ENCODE measurements around the gene C20orf204. TPM values are rescaled to one million over a fixed set of nuclear protein-coding genes. Genes with fewer than 3 reads are reported as not detected.
A peak's percentile ranks its signal among the peaks of the same experiment; 100 is the strongest.

Gene C20orf204
- total RNA-seq, 3 donors from 2014 or later (not counting 1 experiment from before 2014, with no cell fraction given): 4.3 to 5.5 (median 5.3) TPM

- WGBS (ENCODE audit: insufficient coverage): under 1% methylated on average over 73 of the region's 73 CpGs
- peaks cover 26 to 61% of the 10 kb centered on the region in 2 donors for H3K4me1 Mint-ChIP-seq
Measured at GRCh38 chr20:64079273-64080012, 43.5 kb downstream of the C20orf204 start, which contains the start of gene RGS19. TSS of gene RGS19 (minus strand) at chr20:64079518. CDS start at chr20:64076886, 2,632 bp downstream.

DNA sequence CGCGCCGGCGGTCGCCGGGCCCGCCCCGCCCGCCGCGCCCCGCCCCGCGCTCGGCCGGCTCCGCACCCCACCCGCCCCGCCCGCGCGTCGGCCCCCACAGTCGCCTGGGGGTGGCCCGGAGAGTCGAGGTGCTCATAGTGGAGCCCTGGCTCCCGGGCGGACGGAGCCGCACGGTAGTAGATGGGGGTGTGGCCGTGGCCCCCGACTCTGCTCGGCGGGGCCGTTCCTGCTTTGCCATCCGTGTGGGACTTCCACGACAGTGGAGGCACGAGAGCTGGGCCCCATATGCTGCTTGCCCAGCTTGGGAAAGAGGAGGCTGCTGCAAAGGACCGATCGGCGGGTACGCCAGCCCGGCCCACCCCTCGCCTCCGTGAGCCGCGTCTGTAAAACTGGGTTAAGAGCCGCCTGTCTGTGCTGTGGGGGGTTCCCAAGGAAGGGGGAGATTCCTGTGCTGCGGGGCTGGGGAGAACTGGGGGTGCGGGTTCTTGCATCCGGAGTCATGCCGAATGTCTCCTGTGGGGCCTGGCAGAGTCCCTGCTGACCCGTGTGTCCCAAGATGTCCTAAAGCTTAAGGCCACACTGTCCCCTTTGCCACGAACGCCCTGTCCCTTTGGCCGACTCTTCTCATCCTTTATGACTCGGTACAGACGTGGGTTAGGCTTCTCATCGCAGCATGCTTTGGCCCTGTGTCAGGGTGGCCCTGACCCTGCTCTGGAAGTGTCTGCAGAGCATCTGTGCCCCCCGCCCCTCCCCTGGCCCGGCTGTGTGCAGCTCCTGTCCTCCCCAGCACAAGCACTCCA, 44.2 kb downstream of the C20orf204 start, which contains the start of gene OPRL1:
Gene OPRL1 (plus strand): TSS at position 70 of the 800 bp plus-strand sequence. CDS start 12,639 bp downstream, outside the sequence.
- DNase-seq (peak; percentile 48 to 85), ATAC-seq (peak; percentile 47 to 72 (median 64))
- Mint-ChIP-seq H3K36me3 (no peaks in the 10 kb centered on the region), H3K4me1 (peaks cover 26 to 64% of the 10 kb centered on the region in 2 donors), H3K27me3 (ENCODE audit: low read depth in 2 of 2) (peaks cover 3 to 10% of the 10 kb centered on the region in 2 donors), H3K4me3 (peak within 1 kb of the TSS; percentile 90), H3K27ac (peak within 1 kb of the TSS; percentile 82 to 92), H3K9me3 (no peaks in the 10 kb centered on the region)
- Histone ChIP-seq H3K36me3 (ENCODE audit: control insufficient read depth, insufficient read depth, low read length) (peaks cover 12% of the 10 kb centered on the region), H3K27ac (ENCODE audit: low read length) (peak within 1 kb of the TSS; percentile 77), H3K27me3 (ENCODE audit: control insufficient read depth, insufficient read depth, low read length) (peaks cover 9% of the 10 kb centered on the region), H3K4me3 (ENCODE audit: low read length) (peak within 1 kb of the TSS; percentile 75), H3K4me1 (ENCODE audit: control insufficient read depth, insufficient read depth, low read length) (peaks cover 68% of the 10 kb centered on the region), H3K9me3 (ENCODE audit: control insufficient read depth, insufficient read depth, low read length) (no peaks in the 10 kb centered on the region)
- WGBS (ENCODE audit: insufficient coverage): 7% methylated on average over 62 of the region's 62 CpGs
- TF ChIP-seq, protein P1, sequence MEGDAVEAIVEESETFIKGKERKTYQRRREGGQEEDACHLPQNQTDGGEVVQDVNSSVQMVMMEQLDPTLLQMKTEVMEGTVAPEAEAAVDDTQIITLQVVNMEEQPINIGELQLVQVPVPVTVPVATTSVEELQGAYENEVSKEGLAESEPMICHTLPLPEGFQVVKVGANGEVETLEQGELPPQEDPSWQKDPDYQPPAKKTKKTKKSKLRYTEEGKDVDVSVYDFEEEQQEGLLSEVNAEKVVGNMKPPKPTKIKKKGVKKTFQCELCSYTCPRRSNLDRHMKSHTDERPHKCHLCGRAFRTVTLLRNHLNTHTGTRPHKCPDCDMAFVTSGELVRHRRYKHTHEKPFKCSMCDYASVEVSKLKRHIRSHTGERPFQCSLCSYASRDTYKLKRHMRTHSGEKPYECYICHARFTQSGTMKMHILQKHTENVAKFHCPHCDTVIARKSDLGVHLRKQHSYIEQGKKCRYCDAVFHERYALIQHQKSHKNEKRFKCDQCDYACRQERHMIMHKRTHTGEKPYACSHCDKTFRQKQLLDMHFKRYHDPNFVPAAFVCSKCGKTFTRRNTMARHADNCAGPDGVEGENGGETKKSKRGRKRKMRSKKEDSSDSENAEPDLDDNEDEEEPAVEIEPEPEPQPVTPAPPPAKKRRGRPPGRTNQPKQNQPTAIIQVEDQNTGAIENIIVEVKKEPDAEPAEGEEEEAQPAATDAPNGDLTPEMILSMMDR (IDR thresholded peaks at IDR 0.05): no peak
- intact Hi-C loops (cut with micrococcal nuclease): no loop called here

More at GRCh38 chr20:64079273-64080012, 43.5 kb downstream of the C20orf204 start, which contains the start of gene RGS19:
- peak within 1 kb of the TSS; percentile 82 to 92 for H3K27ac Mint-ChIP-seq
- H3K4me3 Mint-ChIP-seq: peak within 1 kb of the TSS; percentile 90
- intact Hi-C loops (cut with micrococcal nuclease): no loop called here
- Histone ChIP-seq H3K4me3 (ENCODE audit: low read length) (peak within 1 kb of the TSS; percentile 75), H3K9me3 (ENCODE audit: control insufficient read depth, insufficient read depth, low read length) (no peaks in the 10 kb centered on the region), H3K36me3 (ENCODE audit: control insufficient read depth, insufficient read depth, low read length) (peaks cover 15% of the 10 kb centered on the region), H3K27me3 (ENCODE audit: control insufficient read depth, insufficient read depth, low read length) (peaks cover 2% of the 10 kb centered on the region), H3K27ac (ENCODE audit: low read length) (peak within 1 kb of the TSS; percentile 77), H3K4me1 (ENCODE audit: control insufficient read depth, insufficient read depth, low read length) (peaks cover 68% of the 10 kb centered on the region)
- H3K36me3 Mint-ChIP-seq: no peaks in the 10 kb centered on the region
- peak; percentile 38 to 70 (median 41) for ATAC-seq
- peak; percentile 54 to 83 for DNase-seq
- no peaks in the 10 kb centered on the region for H3K9me3 Mint-ChIP-seq
- H3K27me3 Mint-ChIP-seq (ENCODE audit: low read depth in 2 of 2): peaks cover 0 to 4% of the 10 kb centered on the region in 2 donors
- TF ChIP-seq, protein P1 (IDR thresholded peaks at IDR 0.05): no peak

DNA sequence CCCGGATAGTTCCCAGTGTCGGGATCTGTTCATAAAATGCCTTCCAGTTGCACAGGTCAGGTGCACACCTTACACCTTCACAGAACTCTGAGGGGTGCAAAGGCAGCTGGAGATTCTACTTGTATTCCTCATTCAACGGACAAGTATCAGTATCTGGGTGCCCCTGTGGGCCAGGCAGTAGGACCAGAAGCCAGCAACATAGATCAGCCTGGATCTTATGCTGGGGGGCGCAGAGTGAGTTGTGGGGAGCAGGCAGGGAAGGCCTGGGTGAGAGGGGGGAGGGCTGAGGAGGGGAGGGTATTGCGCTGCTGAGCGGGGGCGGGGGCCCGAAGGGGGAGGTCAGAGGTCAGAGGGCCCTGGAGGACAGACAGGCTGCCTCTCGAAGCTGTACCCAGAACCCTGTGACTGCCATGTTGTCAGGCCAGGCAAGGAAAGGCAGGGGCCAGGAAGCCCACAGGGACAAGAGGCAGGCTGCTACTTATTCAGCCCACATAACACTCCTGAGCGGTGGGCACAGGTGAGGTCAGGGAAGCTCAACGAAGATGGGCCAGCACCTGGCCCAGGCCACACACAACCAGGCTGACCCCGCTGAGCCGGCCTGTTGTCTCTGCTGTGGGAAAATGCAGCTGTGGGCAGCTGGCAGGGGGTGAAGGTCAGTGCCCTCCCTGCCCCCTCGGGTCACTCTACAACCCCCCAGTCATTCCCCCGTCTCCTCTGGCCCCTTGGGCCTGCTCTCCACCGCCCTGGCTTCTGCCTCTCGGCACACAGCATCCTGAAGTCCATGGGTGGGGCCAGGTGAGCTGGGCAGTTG, 45.0 kb downstream of the C20orf204 start:
- Histone ChIP-seq H3K4me3 (ENCODE audit: low read length) (no peak overlapping the region), H3K27me3 (ENCODE audit: control insufficient read depth, insufficient read depth, low read length) (peaks cover 12% of the 10 kb centered on the region), H3K27ac (ENCODE audit: low read length) (peak overlapping the region; percentile 77), H3K9me3 (ENCODE audit: control insufficient read depth, insufficient read depth, low read length) (no peaks in the 10 kb centered on the region), H3K36me3 (ENCODE audit: control insufficient read depth, insufficient read depth, low read length) (peaks cover 6% of the 10 kb centered on the region), H3K4me1 (ENCODE audit: control insufficient read depth, insufficient read depth, low read length) (peaks cover 62% of the 10 kb centered on the region)
- Mint-ChIP-seq H3K36me3 (no peaks in the 10 kb centered on the region), H3K4me1 (peaks cover 26 to 58% of the 10 kb centered on the region in 2 donors), H3K27ac (peak overlapping the region; percentile 76 to 81), H3K27me3 (ENCODE audit: low read depth in 2 of 2) (peaks cover 11 to 15% of the 10 kb centered on the region in 2 donors), H3K9me3 (no peaks in the 10 kb centered on the region), H3K4me3 (peak overlapping the region; percentile 79)
- intact Hi-C loops (cut with micrococcal nuclease): no loop called here
- ATAC-seq: no peak
- TF ChIP-seq, protein P1 (IDR thresholded peaks at IDR 0.05): no peak
- WGBS (ENCODE audit: insufficient coverage): 85% methylated on average over 17 of the region's 17 CpGs
- peak in 1 of 2 donors; percentile 34 for DNase-seq
